Thoracic aorta (tissue), 2 donors: ENCODE data around the gene ZC3H12D. TPM values are rescaled to one million over a fixed set of nuclear protein-coding genes. Genes with fewer than 3 reads are reported as not detected.

Experiments used
- ATAC-seq: fragments of 150-250 bp; one replicate; pipeline ENCODE4 v1.8.0; 2017; ENCODE audit warnings: low read depth; ENCODE audit not compliant: insufficient number of reproducible peaks, low FRiP score
- DNase-seq: peaks from one replicate; pipeline ENCODE4 v3.0.0-alpha.2; 2020; ENCODE audit warnings: low spot score
- H3K27ac ChIP-seq, 2 donors: fragments of 200-600 bp; sonication (generic); 1 replicate in 1 of 2; 2 replicates in 1 of 2; pipeline ENCODE4 v1.5.1; 2016; ENCODE audit warnings: mild to moderate bottlenecking in 2 of 2, moderate library complexity in 2 of 2
- H3K27me3 ChIP-seq: fragments of 200-600 bp; sonication (generic); replicated peaks from 2 replicates; pipeline ENCODE4 v1.6.0; 2016; ENCODE audit warnings: mild to moderate bottlenecking; ENCODE audit not compliant: insufficient read depth
- H3K36me3 ChIP-seq: fragments of 200-600 bp; sonication (generic); one replicate; pipeline ENCODE4 v1.5.1; 2016
- H3K4me1 ChIP-seq, 2 donors: fragments of 200-600 bp; sonication (generic); 1 replicate in 1 of 2; 2 replicates in 1 of 2; pipeline versions ENCODE4 v1.5.1 to v1.6.0; 2016; ENCODE audit warnings: low read depth in 2 of 2, mild to moderate bottlenecking in 1 of 2; ENCODE audit not compliant: control insufficient read depth in 1 of 2
- H3K4me3 ChIP-seq: fragments of 200-600 bp; sonication (generic); 2 replicates; pipeline ENCODE4 v1.5.1; 2016; ENCODE audit warnings: mild to moderate bottlenecking
- H3K9me3 ChIP-seq: fragments of 200-600 bp; sonication (generic); 2 replicates; pipeline ENCODE4 v1.5.1; 2016
- CTCF ChIP-seq: fragments of 200-600 bp; sonication (generic); IDR thresholded peaks from one replicate; pipeline ENCODE4 v1.5.1; 2019; ENCODE audit warnings: antibody characterized with exemption
- total RNA-seq, 2 donors: library from RNA; depleted of rRNA; stranded (reverse); fragments of >200 nt; gene quantifications; one replicate each; pipeline versions ENCODE4 v1.1.0 to v1.2.3, GENCODE V29; 2016

Gene ZC3H12D
- total RNA-seq, 2 donors from 2014 or later: 1.9 to 3.8 TPM

DNA sequence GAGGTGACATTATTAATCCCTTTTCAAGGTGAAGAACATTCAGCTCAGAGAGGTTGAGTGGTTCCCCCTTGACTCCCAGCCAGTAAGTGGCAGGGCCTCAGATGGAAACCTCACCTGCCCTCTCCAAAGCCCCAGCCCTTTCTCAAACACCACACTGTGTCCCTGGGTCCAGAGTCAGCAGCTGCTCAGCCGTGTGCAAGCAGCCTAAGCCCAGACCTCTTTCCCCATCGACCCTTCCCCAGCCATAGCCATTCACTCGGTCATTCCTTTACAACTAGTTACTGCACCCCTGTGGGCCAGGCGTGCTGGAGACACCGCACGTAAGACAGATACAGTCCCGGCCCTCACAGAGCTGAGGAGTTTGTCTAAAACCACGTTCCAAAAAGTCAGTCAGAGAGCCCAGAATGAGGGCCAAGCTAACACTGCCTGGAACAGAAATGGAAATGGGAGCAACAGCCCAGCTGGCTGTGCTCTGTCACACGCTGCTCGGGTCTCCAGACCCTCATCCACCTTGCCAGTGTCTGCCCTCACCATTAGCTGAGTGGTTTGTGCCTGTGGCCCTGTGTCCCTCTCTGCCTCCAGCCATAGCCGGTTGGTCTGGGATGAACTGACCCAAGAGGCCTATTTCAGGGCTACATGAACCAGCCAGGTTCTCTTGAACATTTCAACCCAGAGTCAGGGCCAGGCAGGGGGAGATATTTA lies 29.6 kb downstream of the ZC3H12D start:
- DNase-seq (no peak), ATAC-seq (no peak)
- Histone ChIP-seq H3K27ac (peak overlapping the region; percentile 39 to 51), H3K9me3 (no peaks in the 10 kb centered on the region), H3K4me1 (peaks cover 17 to 40% of the 10 kb centered on the region in 2 donors), H3K27me3 (no peaks in the 10 kb centered on the region), H3K4me3 (no peak overlapping the region), H3K36me3 (no peaks in the 10 kb centered on the region)
- no peak for TF ChIP-seq CTCF

DNA sequence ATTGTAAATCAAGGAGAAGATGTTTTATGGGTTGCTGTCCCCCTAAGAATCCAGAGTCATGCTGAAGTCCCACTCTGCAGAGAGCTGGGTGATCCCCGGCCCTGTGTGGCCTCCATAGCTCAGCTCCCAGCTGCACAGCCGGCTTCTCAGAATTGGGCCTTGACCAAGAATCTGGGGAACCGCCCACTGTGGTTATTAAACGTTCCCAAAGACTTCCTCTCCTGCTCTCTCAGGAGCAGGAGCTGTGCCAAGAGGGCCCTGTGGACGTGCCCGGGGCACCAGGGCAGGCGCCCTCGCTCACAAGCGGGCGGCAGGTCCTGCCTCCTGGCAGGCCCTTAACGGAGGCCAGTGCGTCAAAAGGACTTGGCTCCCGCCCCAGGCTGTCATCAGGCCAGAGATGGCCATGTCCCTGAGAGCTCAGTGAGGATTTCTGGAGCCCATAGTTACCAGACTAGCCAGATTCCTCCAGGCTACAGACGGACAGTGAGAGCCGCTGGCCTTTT lies 30.4 kb downstream of the ZC3H12D start:
- peak; percentile 83 for DNase-seq
- Histone ChIP-seq H3K27me3 (no peaks in the 10 kb centered on the region), H3K27ac (peak overlapping the region; percentile 39 to 51), H3K36me3 (no peaks in the 10 kb centered on the region), H3K9me3 (no peaks in the 10 kb centered on the region), H3K4me3 (peak overlapping the region; percentile 29), H3K4me1 (peaks cover 17 to 40% of the 10 kb centered on the region in 2 donors)
- ATAC-seq: peak; percentile 87
- TF ChIP-seq CTCF: no peak

DNA sequence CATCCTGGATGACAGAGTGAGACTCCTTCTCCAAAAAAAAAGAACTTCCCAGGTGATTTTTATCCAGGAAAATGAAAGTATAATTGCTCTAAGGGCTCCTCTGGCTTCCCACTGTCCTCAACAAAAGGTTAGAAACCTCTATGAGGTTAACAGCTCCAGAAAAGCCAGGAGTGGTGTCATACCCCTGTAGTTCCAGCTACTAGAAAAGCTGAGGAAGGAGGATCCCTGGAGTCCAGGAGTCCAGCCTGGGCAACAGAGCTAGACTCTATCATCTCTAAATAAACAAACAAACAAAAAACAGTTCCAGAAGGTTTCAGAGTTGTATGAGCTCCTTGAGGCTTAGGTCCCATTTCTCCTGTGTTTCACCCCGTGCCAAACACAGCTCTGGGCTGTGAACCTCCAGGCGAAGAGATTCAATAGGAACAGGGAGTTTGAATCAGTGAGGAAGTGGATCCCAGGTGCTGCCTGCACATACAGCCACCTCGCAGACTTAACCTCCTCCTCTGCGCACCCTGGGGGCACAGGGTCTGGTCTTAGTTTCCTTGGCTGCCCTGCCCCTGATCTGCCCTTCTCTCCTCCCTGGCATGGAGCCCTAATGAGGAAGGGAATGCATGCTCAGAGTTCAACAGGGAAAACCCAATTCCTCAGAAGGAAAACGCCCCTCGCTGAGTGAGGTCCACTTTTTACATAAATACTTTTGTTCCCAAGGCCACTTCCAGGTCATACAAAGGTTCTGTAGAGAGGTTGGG lies 31.0 kb downstream of the ZC3H12D start:
- ATAC-seq (no peak), DNase-seq (no peak)
- Histone ChIP-seq H3K27me3 (no peaks in the 10 kb centered on the region), H3K36me3 (no peaks in the 10 kb centered on the region), H3K4me3 (peak overlapping the region; percentile 29), H3K27ac (peak overlapping the region; percentile 0 to 39), H3K9me3 (no peaks in the 10 kb centered on the region), H3K4me1 (peaks cover 17 to 40% of the 10 kb centered on the region in 2 donors)
- no peak for TF ChIP-seq CTCF

GRCh38 chr6:149452037-149452939 lies 32.5 kb downstream of the ZC3H12D start:
- TF ChIP-seq CTCF: no peak
- H3K36me3 ChIP-seq: no peaks in the 10 kb centered on the region
- H3K4me1 ChIP-seq: peaks cover 17 to 40% of the 10 kb centered on the region in 2 donors
- DNase-seq (no peak), ATAC-seq (no peak)
- H3K27me3 ChIP-seq: no peaks in the 10 kb centered on the region
- no peak overlapping the region for H3K4me3 ChIP-seq
- no peak overlapping the region for H3K27ac ChIP-seq
- no peaks in the 10 kb centered on the region for H3K9me3 ChIP-seq
